Mucosa of descending colon (tissue), 3 donors: Measurements from ENCODE around the gene TSGA10. TPM values are rescaled to one million over a fixed set of nuclear protein-coding genes. Genes with fewer than 3 reads are reported as not detected.
"Not testable (repeated sequence)": the region's sequence is repeated elsewhere in the genome, so short reads cannot be mapped to it uniquely, and the experiment has no call there.

ENCODE experiments used
- ATAC-seq: fragments of 200-7000 bp; cut with Tn5 transposase; one replicate; pipeline ENCODE4 v1.9.1; 2020; ENCODE audit warnings: mild to moderate bottlenecking, moderate library complexity
- DNase-seq, 3 donors: peaks; one replicate each; pipeline ENCODE4 v3.0.0-alpha.2; 2020
- H3K36me3 ChIP-seq: fragments of 200-600 bp; one replicate; pipeline ENCODE4 v1.8.0; 2021; ENCODE audit warnings: low read depth, mild to moderate bottlenecking
- H3K4me1 ChIP-seq: fragments of 200-600 bp; one replicate; pipeline ENCODE4 v1.8.0; 2021; ENCODE audit warnings: low read depth, mild to moderate bottlenecking
- H3K4me3 ChIP-seq: fragments of 200-600 bp; one replicate; pipeline ENCODE4 v1.8.0; 2021; ENCODE audit warnings: mild to moderate bottlenecking
- H3K9me3 ChIP-seq: fragments of 200-600 bp; one replicate; pipeline ENCODE4 v1.8.0; 2021; ENCODE audit warnings: mild to moderate bottlenecking
- intact Hi-C, 2 donors: fragments of 100-400 bp; cut with DNase I in 1 of 2; cut with micrococcal nuclease in 1 of 2; formaldehyde crosslinking; loops; one replicate each; pipeline versions ENCODE4 v1.11.0 to v1.11.1; 2022; cut with DNase I, micrococcal nuclease
- total RNA-seq, 3 donors: library from RNA; stranded (reverse); fragmentation: NEBNext Ultra II Directional in 2 of 3; extraction: Animal tissue kit (Norgen Biotek cat#: 25700) in 2 of 3; gene quantifications; one replicate each; pipeline versions ENCODE4 v1.2.1 to v1.2.4, GENCODE V29; 2021 to 2023
- TF ChIP-seq, protein P1 (sequence below): fragments of 200-600 bp; IDR thresholded peaks from one replicate; pipeline ENCODE4 v1.8.0; 2022; ENCODE audit warnings: antibody characterized with exemption, mild to moderate bottlenecking
- donor health status: DM: no; HTN: no; CAD: no; lungs with moderate emphysema.
- donor health status: DM: no; HTN: no; CAD: no.
- donor health status: DM: no; HTN: yes; CAD: no.

TSGA10 gene
- total RNA-seq, 3 donors from 2014 or later = 6.6 to 8.8 (median 7.8) TPM

DNA sequence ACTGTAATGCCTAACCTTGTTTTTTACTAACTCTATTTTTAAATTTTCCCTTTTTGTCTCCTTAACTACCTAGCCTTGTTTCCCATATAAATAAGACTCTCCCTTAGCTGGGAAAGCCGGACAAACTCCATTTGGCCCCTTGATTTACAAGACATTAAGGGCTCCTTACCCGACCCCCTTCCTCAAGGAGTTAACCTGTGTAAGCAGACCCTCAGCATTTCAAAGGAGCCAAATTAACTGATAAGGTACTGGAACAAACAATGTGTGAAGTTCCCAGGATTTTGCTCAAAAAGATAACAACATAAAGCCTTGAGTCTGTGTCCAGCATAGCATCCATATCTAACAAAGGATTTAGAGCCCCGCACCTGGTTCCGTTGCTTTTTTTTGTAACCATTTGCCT lies 72.9 kb downstream of the TSGA10 start:
- Histone ChIP-seq H3K4me1 (no peaks in the 10 kb centered on the region), H3K9me3 (no peaks in the 10 kb centered on the region), H3K4me3 (no peak overlapping the region), H3K36me3 (no peaks in the 10 kb centered on the region)
- DNase-seq = no peak
- no peak for ATAC-seq
- TF ChIP-seq, protein P1, sequence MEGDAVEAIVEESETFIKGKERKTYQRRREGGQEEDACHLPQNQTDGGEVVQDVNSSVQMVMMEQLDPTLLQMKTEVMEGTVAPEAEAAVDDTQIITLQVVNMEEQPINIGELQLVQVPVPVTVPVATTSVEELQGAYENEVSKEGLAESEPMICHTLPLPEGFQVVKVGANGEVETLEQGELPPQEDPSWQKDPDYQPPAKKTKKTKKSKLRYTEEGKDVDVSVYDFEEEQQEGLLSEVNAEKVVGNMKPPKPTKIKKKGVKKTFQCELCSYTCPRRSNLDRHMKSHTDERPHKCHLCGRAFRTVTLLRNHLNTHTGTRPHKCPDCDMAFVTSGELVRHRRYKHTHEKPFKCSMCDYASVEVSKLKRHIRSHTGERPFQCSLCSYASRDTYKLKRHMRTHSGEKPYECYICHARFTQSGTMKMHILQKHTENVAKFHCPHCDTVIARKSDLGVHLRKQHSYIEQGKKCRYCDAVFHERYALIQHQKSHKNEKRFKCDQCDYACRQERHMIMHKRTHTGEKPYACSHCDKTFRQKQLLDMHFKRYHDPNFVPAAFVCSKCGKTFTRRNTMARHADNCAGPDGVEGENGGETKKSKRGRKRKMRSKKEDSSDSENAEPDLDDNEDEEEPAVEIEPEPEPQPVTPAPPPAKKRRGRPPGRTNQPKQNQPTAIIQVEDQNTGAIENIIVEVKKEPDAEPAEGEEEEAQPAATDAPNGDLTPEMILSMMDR = no peak
- intact Hi-C loops = no loop called here

DNA sequence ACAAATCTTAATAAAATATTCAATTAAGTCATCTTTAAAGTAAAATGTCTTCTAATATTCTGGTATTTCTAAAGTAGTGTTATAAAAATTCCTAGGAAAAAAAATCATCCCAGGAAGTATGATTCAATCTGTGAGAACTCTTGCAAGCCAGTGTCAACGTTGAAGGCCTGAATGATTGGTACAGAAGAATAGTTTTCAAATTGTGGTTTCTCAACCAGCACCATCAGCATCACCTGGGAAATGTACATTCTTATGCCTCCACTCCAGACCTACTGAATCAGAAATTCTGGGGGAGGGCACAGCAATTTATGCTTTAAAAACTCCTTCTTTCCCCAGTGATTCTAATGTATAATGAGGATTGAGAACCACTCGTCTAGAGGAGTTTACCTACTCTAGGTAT lies 75.5 kb downstream of the TSGA10 start:
- Histone ChIP-seq H3K4me3 (no peak overlapping the region), H3K36me3 (no peaks in the 10 kb centered on the region), H3K9me3 (no peaks in the 10 kb centered on the region), H3K4me1 (no peaks in the 10 kb centered on the region)
- ATAC-seq = no peak
- intact Hi-C loops = no loop called here
- no peak for DNase-seq
- TF ChIP-seq, protein P1 = no peak

DNA sequence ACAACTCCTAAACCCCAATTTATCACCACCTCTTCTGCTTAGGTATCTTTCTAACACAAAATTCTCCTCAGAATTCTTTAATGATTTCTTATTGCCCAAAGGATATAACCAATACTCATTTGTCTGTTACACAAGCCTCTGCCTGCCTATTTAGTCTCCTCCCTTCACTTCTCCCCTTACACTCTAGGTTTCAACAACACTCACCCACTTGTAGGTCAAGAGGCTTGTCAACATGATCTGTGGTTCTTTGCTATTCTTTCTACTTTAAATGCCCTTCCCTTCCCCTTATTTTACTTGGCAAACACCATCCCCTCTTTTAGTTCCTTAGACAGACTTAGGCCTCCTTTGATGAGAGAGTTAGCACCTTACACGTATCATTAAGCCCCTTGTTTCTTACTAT lies 82.2 kb downstream of the TSGA10 start:
- Histone ChIP-seq H3K9me3 (no peaks in the 10 kb centered on the region), H3K4me1 (no peaks in the 10 kb centered on the region), H3K4me3 (no peak overlapping the region), H3K36me3 (no peaks in the 10 kb centered on the region)
- no peak for DNase-seq
- intact Hi-C loops = no loop called here
- TF ChIP-seq, protein P1 = no peak
- ATAC-seq = no peak

DNA sequence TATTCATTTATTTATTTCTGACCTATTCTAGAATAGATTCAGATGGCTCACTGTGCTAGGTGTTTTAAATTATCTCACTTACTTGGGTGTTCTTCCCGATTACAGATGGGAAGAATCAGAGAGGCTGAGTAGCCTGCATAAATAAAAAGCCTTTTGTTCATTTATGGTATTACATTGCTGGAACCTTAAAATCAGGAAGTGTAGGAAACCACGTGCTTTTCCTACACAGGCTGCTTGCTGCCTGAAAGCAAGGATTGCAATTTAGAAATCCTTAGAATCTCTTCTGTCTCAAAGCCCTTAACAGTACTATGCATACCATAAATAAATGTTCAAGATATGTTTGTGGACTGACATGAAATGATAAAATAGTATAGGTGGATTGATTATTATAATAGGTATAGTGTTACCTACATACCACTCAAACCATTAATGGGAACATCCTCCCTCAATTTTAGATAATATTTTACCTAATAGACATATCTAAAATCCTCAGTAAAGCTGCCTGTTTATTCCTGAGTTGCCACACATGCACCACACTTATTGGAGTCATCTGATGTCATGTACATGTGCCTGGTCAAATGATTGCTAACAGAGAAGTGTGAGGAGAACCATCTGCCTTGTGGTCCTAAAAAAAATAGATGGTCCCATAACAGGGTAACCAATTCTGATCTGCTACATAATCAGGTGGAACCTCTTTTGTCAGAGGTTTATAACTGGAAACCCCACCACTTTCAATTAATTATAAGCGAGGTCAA lies 86.7 kb downstream of the TSGA10 start:
- intact Hi-C loops = no loop called here
- TF ChIP-seq, protein P1 = no peak
- ATAC-seq (no peak), DNase-seq (no peak)
- H3K36me3 ChIP-seq = no peaks in the 10 kb centered on the region
- H3K9me3 ChIP-seq = no peaks in the 10 kb centered on the region
- peaks cover 4% of the 10 kb centered on the region for H3K4me1 ChIP-seq
- H3K4me3 ChIP-seq = no peak overlapping the region

DNA sequence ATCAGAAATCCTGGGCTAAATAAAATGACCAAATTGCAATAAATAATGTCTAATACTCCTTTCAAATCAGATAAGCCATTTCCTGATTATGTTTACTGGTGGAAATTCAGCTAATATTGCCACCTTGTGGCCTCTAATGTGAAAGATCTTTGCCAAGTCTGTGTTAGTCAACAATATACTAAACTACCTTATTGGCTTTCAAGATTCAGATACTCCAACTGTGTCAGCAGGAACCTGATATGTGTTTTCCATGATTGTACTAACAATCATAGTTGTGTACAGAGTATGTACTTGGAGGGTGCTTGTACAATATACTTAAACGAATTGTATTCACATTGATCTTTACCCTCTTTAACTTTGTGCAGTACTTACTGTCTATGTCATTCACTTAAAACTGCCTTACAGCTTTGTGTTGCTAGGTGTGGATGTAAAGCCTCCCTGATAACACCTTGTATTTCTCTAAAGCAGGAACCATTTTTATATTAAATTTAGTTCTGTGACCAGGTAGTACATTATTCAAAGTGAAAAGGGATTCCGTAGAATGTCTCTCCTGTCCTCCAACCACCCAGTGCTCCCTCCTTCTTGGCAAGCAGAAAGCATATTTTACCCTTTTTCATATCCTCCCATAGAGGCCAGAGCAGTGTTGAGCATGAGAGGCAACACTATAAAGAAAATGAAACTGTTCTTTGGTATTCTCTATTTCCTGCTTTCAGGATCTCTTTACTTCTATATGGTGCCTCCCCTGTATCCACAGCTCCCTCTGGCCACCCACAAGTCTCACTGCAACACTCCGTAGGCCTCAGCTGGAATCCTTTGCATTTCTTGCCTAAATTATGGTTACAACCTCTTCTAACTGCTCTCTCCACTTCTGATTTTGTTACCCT lies 88.4 kb downstream of the TSGA10 start:
- Histone ChIP-seq H3K9me3 (no peaks in the 10 kb centered on the region), H3K4me1 (peaks cover 4% of the 10 kb centered on the region), H3K4me3 (no peak overlapping the region), H3K36me3 (no peaks in the 10 kb centered on the region)
- DNase-seq = peak in 1 of 3 donors; percentile 46
- TF ChIP-seq, protein P1 = no peak
- intact Hi-C loops = no loop called here
- ATAC-seq = peak; percentile 98

DNA sequence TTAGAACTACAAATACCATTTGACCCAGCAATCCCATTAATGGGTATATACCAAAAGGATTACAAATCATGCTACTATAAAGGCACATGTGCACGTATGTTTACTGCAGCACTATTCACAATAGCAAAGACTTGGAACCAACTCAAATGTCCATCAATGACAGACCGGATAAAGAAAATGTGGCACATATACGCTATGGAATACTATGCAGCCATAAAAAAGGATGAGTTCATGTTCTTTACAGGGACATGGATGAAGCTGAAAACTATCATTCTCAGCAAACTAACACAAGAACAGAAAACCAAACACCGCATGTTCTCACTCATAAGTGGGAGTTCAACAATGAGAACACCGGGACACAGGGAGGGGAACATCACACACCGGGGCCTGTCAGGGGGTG lies 105.6 kb downstream of the TSGA10 start:
- DNase-seq = not testable (repeated sequence)

DNA sequence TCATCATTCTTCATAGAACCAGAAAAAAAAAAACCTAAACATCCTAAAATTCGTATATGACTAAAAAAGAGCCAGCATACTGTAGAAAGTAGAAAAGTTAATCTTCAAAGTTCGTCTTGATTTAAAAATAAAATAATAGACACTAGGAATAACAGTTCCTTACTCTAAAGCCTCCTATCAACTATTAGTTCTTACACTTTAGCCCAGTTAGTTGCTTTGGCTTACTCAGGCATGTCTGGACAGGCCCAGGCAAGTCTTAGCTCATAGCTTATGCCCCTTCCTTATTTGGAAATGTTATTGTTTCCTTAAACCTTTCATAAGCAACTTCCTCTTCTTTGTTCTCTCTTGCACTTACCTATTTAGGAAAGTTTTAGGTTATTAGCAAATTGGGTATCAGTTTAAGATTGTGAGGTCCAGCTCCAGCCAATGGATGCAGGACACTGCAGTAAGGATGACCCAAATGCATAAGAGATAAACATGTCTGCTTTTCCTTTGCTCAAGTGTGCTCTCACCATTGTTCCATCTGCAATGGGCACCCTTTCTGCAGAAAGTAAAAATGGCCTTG lies 113.9 kb downstream of the TSGA10 start:
- H3K4me3 ChIP-seq, intact Hi-C loops, ATAC-seq, H3K9me3 ChIP-seq, H3K4me1 ChIP-seq, H3K36me3 ChIP-seq, DNase-seq: not testable (repeated sequence)

More for the DNA sequence above, 105.6 kb downstream of the TSGA10 start:
- H3K4me3 ChIP-seq, H3K4me1 ChIP-seq, intact Hi-C loops, H3K9me3 ChIP-seq, ATAC-seq, H3K36me3 ChIP-seq: not testable (repeated sequence)
